Mucosa of stomach (tissue), 1 donor: ENCODE measurements around the gene TSPEAR.
"Not testable (repeated sequence)": the region's sequence is repeated elsewhere in the genome, so short reads cannot be mapped to it uniquely, and the experiment has no call there.

Source experiments
- H3K27me3 ChIP-seq: one replicate; pipeline ENCODE4 v1.7.0; 2013; ENCODE audit warnings: mild to moderate bottlenecking, low read length; ENCODE audit not compliant: control insufficient read depth, insufficient read depth
- H3K36me3 ChIP-seq: one replicate; pipeline ENCODE4 v1.7.0; 2013; ENCODE audit warnings: low read length; ENCODE audit not compliant: control insufficient read depth, insufficient read depth
- H3K4me1 ChIP-seq: one replicate; pipeline ENCODE4 v1.7.0; 2013; ENCODE audit warnings: mild to moderate bottlenecking, low read length; ENCODE audit not compliant: control insufficient read depth, insufficient read depth
- H3K4me3 ChIP-seq: one replicate; pipeline ENCODE4 v1.7.0; 2013; ENCODE audit warnings: low read length
- H3K9ac ChIP-seq: one replicate; pipeline ENCODE4 v1.7.0; 2013; ENCODE audit warnings: mild to moderate bottlenecking, low read length, moderate library complexity
- H3K9me3 ChIP-seq: one replicate; pipeline ENCODE4 v1.7.0; 2013; ENCODE audit warnings: mild to moderate bottlenecking, low read length, moderate library complexity; ENCODE audit not compliant: control insufficient read depth
- donor health status: Pancreatic carcinoma.

Gene TSPEAR

GRCh38 chr21:44484498-44485253 is 226.7 kb downstream of the TSPEAR start:
- H3K9ac ChIP-seq: no peak overlapping the region
- no peaks in the 10 kb centered on the region for H3K36me3 ChIP-seq
- H3K27me3 ChIP-seq: no peaks in the 10 kb centered on the region
- H3K9me3 ChIP-seq: no peaks in the 10 kb centered on the region
- no peak overlapping the region for H3K4me3 ChIP-seq
- peaks cover 15% of the 10 kb centered on the region for H3K4me1 ChIP-seq

- H3K9ac ChIP-seq: no peak overlapping the region
- H3K4me1 ChIP-seq: peaks cover 15% of the 10 kb centered on the region
- no peaks in the 10 kb centered on the region for H3K36me3 ChIP-seq
- H3K4me3 ChIP-seq: no peak overlapping the region
- no peaks in the 10 kb centered on the region for H3K9me3 ChIP-seq
- no peaks in the 10 kb centered on the region for H3K27me3 ChIP-seq
These were observed 227.8 kb downstream of the TSPEAR start for GRCh38 chr21:44483288-44484237.

- H3K4me3 ChIP-seq: no peak overlapping the region
- H3K27me3 ChIP-seq: no peaks in the 10 kb centered on the region
- H3K36me3 ChIP-seq: no peaks in the 10 kb centered on the region
These were observed 228.6 kb downstream of the TSPEAR start for GRCh38 chr21:44482581-44483287.

GRCh38 chr21:44480200-44481053 is 230.9 kb downstream of the TSPEAR start:
- Histone ChIP-seq H3K27me3 (no peaks in the 10 kb centered on the region), H3K4me1 (peaks cover 15% of the 10 kb centered on the region)

More at GRCh38 chr21:44482581-44483287, 228.6 kb downstream of the TSPEAR start:
- Histone ChIP-seq H3K4me1 (peaks cover 15% of the 10 kb centered on the region), H3K9ac (no peak overlapping the region), H3K9me3 (no peaks in the 10 kb centered on the region)

GRCh38 chr21:44479556-44480199 is 231.7 kb downstream of the TSPEAR start:
- H3K4me3 ChIP-seq, H3K36me3 ChIP-seq, H3K27me3 ChIP-seq, H3K9ac ChIP-seq, H3K9me3 ChIP-seq: not testable (repeated sequence)
- H3K4me1 ChIP-seq: peaks cover 15% of the 10 kb centered on the region

More at GRCh38 chr21:44480200-44481053, 230.9 kb downstream of the TSPEAR start:
- H3K4me3 ChIP-seq: no peak overlapping the region
- no peaks in the 10 kb centered on the region for H3K36me3 ChIP-seq
- no peaks in the 10 kb centered on the region for H3K9me3 ChIP-seq
- H3K9ac ChIP-seq: no peak overlapping the region

GRCh38 chr21:44478801-44479167 is 232.6 kb downstream of the TSPEAR start:
- Histone ChIP-seq H3K4me1 (peaks cover 15% of the 10 kb centered on the region), H3K9ac (no peak overlapping the region), H3K9me3 (no peaks in the 10 kb centered on the region), H3K4me3 (no peak overlapping the region), H3K36me3 (no peaks in the 10 kb centered on the region), H3K27me3 (no peaks in the 10 kb centered on the region)

GRCh38 chr21:44478124-44478800 is 233.1 kb downstream of the TSPEAR start:
- no peaks in the 10 kb centered on the region for H3K27me3 ChIP-seq
- no peak overlapping the region for H3K4me3 ChIP-seq
- H3K9ac ChIP-seq: no peak overlapping the region

GRCh38 chr21:44477712-44478111 is 233.7 kb downstream of the TSPEAR start:
- no peaks in the 10 kb centered on the region for H3K36me3 ChIP-seq
- no peaks in the 10 kb centered on the region for H3K27me3 ChIP-seq
- H3K4me1 ChIP-seq: peaks cover 8% of the 10 kb centered on the region
- no peak overlapping the region for H3K9ac ChIP-seq
- H3K4me3 ChIP-seq: no peak overlapping the region
- H3K9me3 ChIP-seq: no peaks in the 10 kb centered on the region

More at GRCh38 chr21:44478124-44478800, 233.1 kb downstream of the TSPEAR start:
- no peaks in the 10 kb centered on the region for H3K36me3 ChIP-seq
- no peaks in the 10 kb centered on the region for H3K9me3 ChIP-seq
- H3K4me1 ChIP-seq: peaks cover 14% of the 10 kb centered on the region

- Histone ChIP-seq H3K9ac (no peak overlapping the region), H3K36me3 (no peaks in the 10 kb centered on the region), H3K4me1 (peaks cover 3% of the 10 kb centered on the region)
These were observed 234.2 kb downstream of the TSPEAR start for GRCh38 chr21:44477131-44477530.

GRCh38 chr21:44475266-44475845 is 236.0 kb downstream of the TSPEAR start:
- no peaks in the 10 kb centered on the region for H3K4me1 ChIP-seq
- H3K36me3 ChIP-seq: no peaks in the 10 kb centered on the region
- no peak overlapping the region for H3K4me3 ChIP-seq
- H3K27me3 ChIP-seq: no peaks in the 10 kb centered on the region
- H3K9me3 ChIP-seq: no peaks in the 10 kb centered on the region
- H3K9ac ChIP-seq: no peak overlapping the region

More at GRCh38 chr21:44477131-44477530, 234.2 kb downstream of the TSPEAR start:
- H3K4me3 ChIP-seq: no peak overlapping the region
- no peaks in the 10 kb centered on the region for H3K9me3 ChIP-seq
- H3K27me3 ChIP-seq: no peaks in the 10 kb centered on the region
